H9 (cell line): ENCODE data around the gene YBEY. TPM values are rescaled to one million over a fixed set of nuclear protein-coding genes. Genes with fewer than 3 reads are reported as not detected.

Source experiments
- DNase-seq: peaks from one replicate; pipeline ENCODE4 v3.0.0-alpha.2; 2017
- H2AFZ ChIP-seq: one replicate; pipeline ENCODE4 v1.6.1; 2013; ENCODE audit warnings: mild to moderate bottlenecking, low read length, control low read depth, moderate library complexity
- H2AK5ac ChIP-seq: 2 replicates; pipeline ENCODE4 v1.6.1; 2013; ENCODE audit warnings: low read length, control low read depth, mixed read lengths; ENCODE audit not compliant: insufficient read length
- H2BK120ac ChIP-seq: one replicate; pipeline ENCODE4 v1.6.1; 2013; ENCODE audit warnings: low read depth, mild to moderate bottlenecking, low read length, control low read depth, inconsistent platforms; ENCODE audit not compliant: poor library complexity, severe bottlenecking
- H2BK12ac ChIP-seq: 2 replicates; pipeline ENCODE4 v1.6.1; 2013; ENCODE audit warnings: low read length, control low read depth, mixed read lengths, low read depth; ENCODE audit not compliant: insufficient read length
- H2BK15ac ChIP-seq: 2 replicates; pipeline ENCODE4 v1.6.1; 2013; ENCODE audit warnings: low read depth, low read length, control low read depth
- H2BK20ac ChIP-seq: one replicate; pipeline ENCODE4 v1.6.1; 2013; ENCODE audit warnings: low read depth, mild to moderate bottlenecking, low read length, control low read depth, inconsistent platforms; ENCODE audit not compliant: poor library complexity, severe bottlenecking
- H2BK5ac ChIP-seq: 2 replicates; pipeline ENCODE4 v1.6.1; 2013; ENCODE audit warnings: low read length, control low read depth, mixed read lengths; ENCODE audit not compliant: insufficient read length
- H3K14ac ChIP-seq: 2 replicates; pipeline ENCODE4 v1.6.1; 2013; ENCODE audit warnings: low read length, control low read depth; ENCODE audit not compliant: insufficient read depth
- H3K18ac ChIP-seq: 2 replicates; pipeline ENCODE4 v1.6.1; 2013; ENCODE audit warnings: low read depth, mild to moderate bottlenecking, mixed read lengths, low read length, control low read depth; ENCODE audit not compliant: insufficient read length
- H3K23ac ChIP-seq: 2 replicates; pipeline ENCODE4 v1.6.1; 2013; ENCODE audit warnings: low read length, control low read depth, mixed read lengths, low read depth; ENCODE audit not compliant: insufficient read length
- H3K23me2 ChIP-seq: 2 replicates; pipeline ENCODE4 v1.6.1; 2013; ENCODE audit warnings: low read depth, mild to moderate bottlenecking, mixed read lengths, low read length, control low read depth; ENCODE audit not compliant: insufficient read length, poor library complexity, severe bottlenecking
- H3K27ac ChIP-seq: 2 replicates; pipeline ENCODE4 v1.5.1; 2013; ENCODE audit warnings: low read length, control low read depth, mixed read lengths, low read depth; ENCODE audit not compliant: insufficient read length
- H3K27me3 ChIP-seq: 2 replicates; pipeline ENCODE4 v1.6.1; 2013; ENCODE audit warnings: low read length, control low read depth, inconsistent platforms; ENCODE audit not compliant: insufficient read depth
- H3K4ac ChIP-seq: 2 replicates; pipeline ENCODE4 v1.6.1; 2013; ENCODE audit warnings: low read depth, mild to moderate bottlenecking, control low read depth, inconsistent platforms, low read length, moderate library complexity
- H3K4me1 ChIP-seq: 2 replicates; pipeline ENCODE4 v1.6.1; 2013; ENCODE audit warnings: low read length, control low read depth, inconsistent platforms; ENCODE audit not compliant: insufficient read depth
- H3K4me2 ChIP-seq: 2 replicates; pipeline ENCODE4 v1.6.1; 2013; ENCODE audit warnings: low read length, control low read depth, mixed read lengths; ENCODE audit not compliant: insufficient read length, insufficient read depth
- H3K56ac ChIP-seq: 2 replicates; pipeline ENCODE4 v1.6.1; 2013; ENCODE audit warnings: low read depth, mild to moderate bottlenecking, mixed read lengths, low read length, control low read depth; ENCODE audit not compliant: insufficient read length
- H3K79me1 ChIP-seq: 2 replicates; pipeline ENCODE4 v1.6.1; 2013; ENCODE audit warnings: low read depth, mild to moderate bottlenecking, moderate library complexity, low read length, control low read depth, inconsistent platforms; ENCODE audit not compliant: insufficient read depth, poor library complexity, severe bottlenecking
- H3K79me2 ChIP-seq: 2 replicates; pipeline ENCODE4 v1.6.1; 2013; ENCODE audit warnings: low read length, control low read depth, inconsistent platforms; ENCODE audit not compliant: insufficient read depth
- H3K9ac ChIP-seq: 2 replicates; pipeline ENCODE4 v1.6.1; 2013; ENCODE audit warnings: low read length, control low read depth, mixed read lengths; ENCODE audit not compliant: insufficient read length; ENCODE audit errors: extremely low read depth
- H3K9me3 ChIP-seq: one replicate; pipeline ENCODE4 v1.6.1; 2013; ENCODE audit warnings: low read depth, low read length, inconsistent platforms; ENCODE audit not compliant: control insufficient read depth
- H3T11ph ChIP-seq: one replicate; pipeline ENCODE4 v1.6.1; 2013; ENCODE audit warnings: mild to moderate bottlenecking, low read length, control low read depth, inconsistent platforms
- H4K20me1 ChIP-seq: one replicate; pipeline ENCODE4 v1.6.1; 2013; ENCODE audit not compliant: control insufficient read depth, insufficient read length, insufficient read depth
- H4K5ac ChIP-seq: 2 replicates; pipeline ENCODE4 v1.6.1; 2013; ENCODE audit warnings: low read depth, mild to moderate bottlenecking, mixed read lengths, low read length, control low read depth; ENCODE audit not compliant: insufficient read length
- H4K8ac ChIP-seq: replicated peaks from 2 replicates; pipeline ENCODE4 v1.6.1; 2013; ENCODE audit warnings: low read length, control low read depth, mixed read lengths, low read depth; ENCODE audit not compliant: insufficient read length
- H4K91ac ChIP-seq: 2 replicates; pipeline ENCODE4 v1.6.1; 2013; ENCODE audit warnings: low read depth, mild to moderate bottlenecking, moderate library complexity, mixed read lengths, low read length, control low read depth; ENCODE audit not compliant: insufficient read length
- H3K27ac Mint-ChIP-seq, 3 experiments: 2 replicates in 2 of 3; 3 replicates in 1 of 3; pipeline ENCODE4 v1.8.0; 2020 to 2021; ENCODE audit warnings: mixed read lengths in 3 of 3, mild to moderate bottlenecking in 1 of 3, moderate library complexity in 1 of 3
- H3K27me3 Mint-ChIP-seq: 2 replicates; pipeline ENCODE4 v1.8.0; 2021; ENCODE audit warnings: low read depth, mild to moderate bottlenecking, moderate library complexity, mixed read lengths
- H3K36me3 Mint-ChIP-seq, 3 experiments: 2 replicates in 2 of 3; 3 replicates in 1 of 3; pipeline ENCODE4 v1.8.0; 2020 to 2021; ENCODE audit warnings: low read depth in 3 of 3, mixed read lengths in 3 of 3; ENCODE audit not compliant: insufficient read depth in 1 of 3
- H3K4me1 Mint-ChIP-seq, 2 experiments: 2 replicates each; pipeline ENCODE4 v1.8.0; 2020; ENCODE audit warnings: mixed read lengths in 2 of 2
- H3K4me3 Mint-ChIP-seq, 2 experiments: 2 replicates in 1 of 2; 3 replicates in 1 of 2; pipeline ENCODE4 v1.8.0; 2020 to 2021; ENCODE audit warnings: mild to moderate bottlenecking in 2 of 2, mixed read lengths in 2 of 2, moderate library complexity in 1 of 2
- H3K9me3 Mint-ChIP-seq, 2 experiments: 2 replicates in 1 of 2; 3 replicates in 1 of 2; pipeline ENCODE4 v1.8.0; 2020; ENCODE audit warnings: mild to moderate bottlenecking in 2 of 2, mixed read lengths in 2 of 2, moderate library complexity in 1 of 2
- WGBS: extraction: QIAGEN DNeasy Blood & Tissue Kit; methylation state at CpG from one replicate; pipeline ENCODE4 v1.1.7; 2013; ENCODE audit warnings: missing lambda C conversion rate, low lambda C conversion rate, mixed read lengths; ENCODE audit not compliant: insufficient read length; ENCODE audit errors: extremely low coverage; 5-methylcytosine and 5-hydroxymethylcytosine counted together
- total RNA-seq: library from RNA; stranded (reverse); gene quantifications from 2 replicates; pipeline ENCODE4 v1.2.1, GENCODE V29; 2021
- TF ChIP-seq, protein P1 (sequence below): fragments of 200-600 bp; sonication (generic); conservative IDR thresholded peaks from 3 replicates; pipeline ENCODE4 v1.8.0; 2021; ENCODE audit warnings: antibody characterized with exemption, mild to moderate bottlenecking

Gene YBEY
- total RNA-seq, 1 experiment from 2014 or later, result 26.2 TPM

DNA sequence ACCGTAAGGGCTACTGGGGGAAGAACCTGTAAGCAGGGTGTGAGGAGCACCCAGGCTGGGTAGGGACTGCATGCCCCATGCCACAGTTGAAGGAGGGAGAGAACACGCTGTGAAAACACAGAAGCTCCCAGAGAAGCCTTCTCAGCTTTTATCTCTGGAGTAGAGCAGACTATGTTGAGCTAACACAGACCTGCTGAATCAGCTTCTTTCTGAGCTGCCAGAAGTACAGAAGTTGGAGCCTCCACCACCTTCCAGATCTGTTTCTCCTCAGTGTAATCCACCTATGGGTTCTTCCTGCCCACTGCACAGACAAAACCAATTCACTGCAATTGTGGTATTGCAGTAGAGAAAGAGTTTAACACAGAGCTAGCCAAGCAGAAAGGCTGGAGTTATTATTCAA is 5.4 kb downstream of the YBEY start:
- H3K4me3 Mint-ChIP-seq, result no peak overlapping the region
- no peak overlapping the region for H3K27ac Mint-ChIP-seq
- Histone ChIP-seq H4K20me1 (no peaks in the 10 kb centered on the region), H3K27me3 (no peaks in the 10 kb centered on the region), H2BK12ac (no peak overlapping the region), H4K5ac (no peak overlapping the region), H3K9ac (no peak overlapping the region), H3K79me1 (no peaks in the 10 kb centered on the region), H4K8ac (no peak overlapping the region), H4K91ac (no peak overlapping the region), H3K27ac (no peak overlapping the region), H3K18ac (no peak overlapping the region), H2BK15ac (no peak overlapping the region), H2AFZ (no peak overlapping the region), H2BK20ac (no peak overlapping the region), H3K14ac (no peak overlapping the region), H3K23me2 (peaks cover 8% of the 10 kb centered on the region), H2BK5ac (no peak overlapping the region), H3K56ac (no peak overlapping the region), H3K9me3 (no peaks in the 10 kb centered on the region), H3K4me1 (peaks cover 2% of the 10 kb centered on the region; the same call in 1 of the 2 replicates), H3K23ac (no peak overlapping the region), H3T11ph (no peak overlapping the region), H2BK120ac (no peak overlapping the region), H3K79me2 (peaks cover 2% of the 10 kb centered on the region; the same call in 1 of the 2 replicates), H2AK5ac (no peak overlapping the region), H3K4me2 (no peak overlapping the region), H3K4ac (no peak overlapping the region)
- peaks cover 13 to 19% (median 18%) of the 10 kb centered on the region in 3 experiments for H3K36me3 Mint-ChIP-seq
- WGBS, result no CpG with 5 or more reads among the region's 2 CpGs
- TF ChIP-seq, protein P1, sequence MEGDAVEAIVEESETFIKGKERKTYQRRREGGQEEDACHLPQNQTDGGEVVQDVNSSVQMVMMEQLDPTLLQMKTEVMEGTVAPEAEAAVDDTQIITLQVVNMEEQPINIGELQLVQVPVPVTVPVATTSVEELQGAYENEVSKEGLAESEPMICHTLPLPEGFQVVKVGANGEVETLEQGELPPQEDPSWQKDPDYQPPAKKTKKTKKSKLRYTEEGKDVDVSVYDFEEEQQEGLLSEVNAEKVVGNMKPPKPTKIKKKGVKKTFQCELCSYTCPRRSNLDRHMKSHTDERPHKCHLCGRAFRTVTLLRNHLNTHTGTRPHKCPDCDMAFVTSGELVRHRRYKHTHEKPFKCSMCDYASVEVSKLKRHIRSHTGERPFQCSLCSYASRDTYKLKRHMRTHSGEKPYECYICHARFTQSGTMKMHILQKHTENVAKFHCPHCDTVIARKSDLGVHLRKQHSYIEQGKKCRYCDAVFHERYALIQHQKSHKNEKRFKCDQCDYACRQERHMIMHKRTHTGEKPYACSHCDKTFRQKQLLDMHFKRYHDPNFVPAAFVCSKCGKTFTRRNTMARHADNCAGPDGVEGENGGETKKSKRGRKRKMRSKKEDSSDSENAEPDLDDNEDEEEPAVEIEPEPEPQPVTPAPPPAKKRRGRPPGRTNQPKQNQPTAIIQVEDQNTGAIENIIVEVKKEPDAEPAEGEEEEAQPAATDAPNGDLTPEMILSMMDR, result no peak
- no peaks in the 10 kb centered on the region; a peak in 1 of 5 replicates for H3K9me3 Mint-ChIP-seq
- DNase-seq, result no peak
- H3K4me1 Mint-ChIP-seq, result peaks cover 32 to 44% of the 10 kb centered on the region in 2 experiments
- no peaks in the 10 kb centered on the region; the same call in 1 of the 2 replicates for H3K27me3 Mint-ChIP-seq
